Vagina (tissue), 2 donors: ENCODE data around the gene EIF4H. TPM values are rescaled to one million over a fixed set of nuclear protein-coding genes. Genes with fewer than 3 reads are reported as not detected.

Experiments used
- DNase-seq, 2 donors: peaks; one replicate each; pipeline ENCODE4 v3.0.0-alpha.2; 2017; ENCODE audit errors: extremely low spot score in 2 of 2
- H3K27ac ChIP-seq: fragments of 200-600 bp; sonication (generic); one replicate; pipeline ENCODE4 v1.5.1; 2019
- H3K27me3 ChIP-seq: fragments of 200-600 bp; sonication (generic); one replicate; pipeline ENCODE4 v1.5.1; 2019
- H3K36me3 ChIP-seq, 2 donors: fragments of 200-600 bp; sonication (generic); one replicate each; pipeline ENCODE4 v1.5.1; 2017 to 2019
- H3K4me1 ChIP-seq: fragments of 200-600 bp; sonication (generic); one replicate; pipeline ENCODE4 v1.5.1; 2019
- H3K4me3 ChIP-seq, 2 donors: fragments of 200-600 bp; sonication (generic); 1 replicate in 1 of 2; 2 replicates in 1 of 2; pipeline ENCODE4 v1.5.1; 2016 to 2019
- H3K9me3 ChIP-seq: fragments of 200-600 bp; sonication (generic); one replicate; pipeline ENCODE4 v1.5.1; 2019
- CTCF ChIP-seq, 3 experiments: fragments of 450-650 bp in 2 of 3; fragments of 200-600 bp in 1 of 3; sonication (generic) in 1 of 3; IDR thresholded peaks; one replicate each; pipeline ENCODE4 v1.5.1; 2017 to 2019; ENCODE audit warnings: antibody characterized with exemption in 3 of 3, mild to moderate bottlenecking in 2 of 3, moderate library complexity in 2 of 3
- POLR2A ChIP-seq, 2 donors: fragments of 450-650 bp; IDR thresholded peaks; one replicate each; pipeline ENCODE4 v1.6.1; 2017; ENCODE audit warnings: antibody characterized with exemption in 2 of 2, mild to moderate bottlenecking in 2 of 2, moderate library complexity in 2 of 2
- POLR2AphosphoS5 ChIP-seq, 2 donors: sonication (generic); formaldehyde crosslinking; IDR thresholded peaks; one replicate each; pipeline ENCODE4 v1.9.0; 2017; ENCODE audit warnings: antibody characterized with exemption in 2 of 2, mild to moderate bottlenecking in 2 of 2, low read depth in 1 of 2; ENCODE audit not compliant: insufficient read depth in 1 of 2
- intact Hi-C: fragments of 100-400 bp; cut with DNase I; formaldehyde crosslinking; loops from one replicate; pipeline ENCODE4 v1.15.1; 2023
- microRNA counts, 2 donors: library from miRNA; unstranded; fragments of <30 nt; microRNA quantifications; one replicate each; lab custom pipeline; 2016 to 2017
- microRNA-seq: library from miRNA; unstranded; fragments of <30 nt; microRNA quantifications from one replicate; pipeline ENCODE4, GENCODE V29; 2017; ENCODE audit warnings: borderline number of aligned reads, borderline replicate concordance
- small RNA-seq: library from RNA; depleted of rRNA; stranded (forward); fragments of <200 nt; gene quantifications from one replicate; pipeline ENCODE3, GENCODE V24; 2016
- total RNA-seq: library from RNA; depleted of rRNA; stranded (reverse); fragments of >200 nt; gene quantifications from one replicate; pipeline ENCODE4 v1.2.3, GENCODE V29; 2016

Gene EIF4H
- total RNA-seq, 1 donor from 2014 or later, result 139 TPM

- intact Hi-C loops, result no loop called here
- DNase-seq, result no peak
- no peak for TF ChIP-seq POLR2AphosphoS5 (IDR thresholded peaks at IDR 0.05; ENCODE audit: insufficient read depth in 1 of 2, low read depth in 1 of 2)
- no peak for TF ChIP-seq POLR2A (IDR thresholded peaks at IDR 0.05)
- no peak for TF ChIP-seq CTCF (IDR thresholded peaks at IDR 0.05)
- Histone ChIP-seq H3K4me3 (no peak overlapping the region), H3K27me3 (no peaks in the 10 kb centered on the region), H3K9me3 (no peaks in the 10 kb centered on the region), H3K27ac (no peak overlapping the region), H3K36me3 (peaks cover 0 to 66% of the 10 kb centered on the region in 2 donors), H3K4me1 (no peaks in the 10 kb centered on the region)
These were observed 67.9 kb downstream of the EIF4H start for GRCh38 chr7:74242122-74242443.

- Histone ChIP-seq H3K27me3 (no peaks in the 10 kb centered on the region), H3K36me3 (peaks cover 0 to 67% of the 10 kb centered on the region in 2 donors), H3K9me3 (no peaks in the 10 kb centered on the region), H3K4me1 (no peaks in the 10 kb centered on the region), H3K4me3 (no peak overlapping the region), H3K27ac (no peak overlapping the region)
- intact Hi-C loops, result no loop called here
- DNase-seq, result no peak
- TF ChIP-seq POLR2A (IDR thresholded peaks at IDR 0.05) (no peak), CTCF (IDR thresholded peaks at IDR 0.05) (no peak), POLR2AphosphoS5 (IDR thresholded peaks at IDR 0.05; ENCODE audit: insufficient read depth in 1 of 2, low read depth in 1 of 2) (no peak)
These were observed 72.3 kb downstream of the EIF4H start for GRCh38 chr7:74246497-74246896.

MicroRNAs within 50 kb of the gene (microRNA counts, 767-probe panel; counts per million panel counts)
- microRNA hsa-miR-590-3p (lab: Ali Mortazavi, UCI), result 238 to 261 counts per million in 2 donors
- microRNA hsa-miR-590-5p (lab: Ali Mortazavi, UCI), result 2,447 to 2,863 counts per million in 2 donors

Small RNA genes lying within 50 kb of the gene (microRNA-seq; reads per million reads assigned to microRNA genes)
- gene MIR590, result 81.4 reads per million, percentile 49 among the genes with 10 or more reads in this experiment

Small RNA genes lying within 50 kb of the gene (small RNA-seq; reads per million reads assigned to genes)
- not detected for gene MIR590

Other genes starting within 250 kb of the EIF4H start
- gene ELN, start 146.2 kb upstream of the EIF4H start, total RNA-seq, result 38.3 TPM
- 28.2 TPM for gene LIMK1, start 90.6 kb upstream of the EIF4H start, total RNA-seq
- 4.2 TPM for gene LAT2, start 35.6 kb downstream of the EIF4H start, total RNA-seq
- 14.5 TPM for gene RFC2, start 80.0 kb downstream of the EIF4H start, total RNA-seq
- 24.3 TPM for gene CLIP2, start 115.1 kb downstream of the EIF4H start, total RNA-seq